PC-9 (cell line): Measurements from ENCODE around the gene TANGO6.

Source experiments
- CTCF ChIP-seq: fragments of 200-600 bp; sonication (generic); conservative IDR thresholded peaks from 2 replicates; pipeline ENCODE4 v1.6.1; 2017; ENCODE audit warnings: mixed run types, antibody characterized with exemption, mild to moderate bottlenecking, moderate library complexity
- EZH2 ChIP-seq: fragments of 200-600 bp; sonication (generic); IDR thresholded peaks from 2 replicates; pipeline ENCODE4 v1.8.0; 2017; ENCODE audit warnings: antibody characterized with exemption, low read depth

- TF ChIP-seq CTCF (no peak), EZH2 (no peak)
Observed at GRCh38 chr16:68825427-68825826, 17.9 kb upstream of the TANGO6 start.
